Thymus (tissue), 11 donors: ENCODE measurements around the gene EIF4G2. TPM values are rescaled to one million over a fixed set of nuclear protein-coding genes. Genes with fewer than 3 reads are reported as not detected.
A peak's percentile ranks its signal among the peaks of the same experiment; 100 is the strongest.

Experiments
- DNase-seq, 9 donors: peaks; one replicate each; pipeline ENCODE4 v3.0.0-alpha.2; 2013; ENCODE audit warnings: low spot score in 9 of 9, low read depth in 6 of 9, missing footprints in 1 of 9
- H3K27ac ChIP-seq, 2 donors: one replicate each; pipeline ENCODE4 v1.5.1; 2013; ENCODE audit warnings: control low read depth in 1 of 2, low read depth in 1 of 2, low read length in 1 of 2, mild to moderate bottlenecking in 1 of 2, moderate library complexity in 1 of 2
- H3K27me3 ChIP-seq, 2 donors: one replicate each; pipeline ENCODE4 v1.5.1; 2013; ENCODE audit warnings: low read length in 1 of 2; ENCODE audit not compliant: control insufficient read depth in 2 of 2, insufficient read depth in 1 of 2
- H3K36me3 ChIP-seq, 2 donors: one replicate each; pipeline ENCODE4 v1.5.1; 2013; ENCODE audit warnings: low read length in 1 of 2, mild to moderate bottlenecking in 1 of 2, moderate library complexity in 1 of 2; ENCODE audit not compliant: control insufficient read depth in 2 of 2, insufficient read depth in 2 of 2
- H3K4me1 ChIP-seq, 2 donors: one replicate each; pipeline ENCODE4 v1.5.1; 2013; ENCODE audit warnings: low read length in 2 of 2; ENCODE audit not compliant: control insufficient read depth in 2 of 2, insufficient read depth in 2 of 2
- H3K4me3 ChIP-seq, 2 donors: one replicate each; pipeline ENCODE4 v1.5.1; 2013; ENCODE audit warnings: low read length in 2 of 2, control low read depth in 1 of 2, mild to moderate bottlenecking in 1 of 2
- H3K9me3 ChIP-seq, 2 donors: one replicate each; pipeline ENCODE4 v1.5.1; 2013; ENCODE audit warnings: low read length in 1 of 2, mild to moderate bottlenecking in 1 of 2; ENCODE audit not compliant: control insufficient read depth in 2 of 2, insufficient read depth in 1 of 2
- WGBS: extraction: QIAGEN DNeasy Blood & Tissue Kit; methylation state at CpG from one replicate; pipeline ENCODE4 v1.1.7; 2013; 5-methylcytosine and 5-hydroxymethylcytosine counted together
- polyA plus RNA-seq: library from polyadenylated mRNA; stranded (reverse); fragments of 200-250 nt; gene quantifications from one replicate; pipeline ENCODE4 v1.2.3, GENCODE V29; 2013
- total RNA-seq: library from RNA; stranded (reverse); fragments of 120-200 nt; gene quantifications from one replicate; pipeline ENCODE4 v1.2.4, GENCODE V29; 2013
- donor health status: healthy.

EIF4G2 gene
- total and polyA plus RNA-seq, 2 donors = 391 to 531 TPM

GRCh38 chr11:10803676-10804075 lies 5.0 kb downstream of the EIF4G2 start:
- peaks cover 70 to 84% of the 10 kb centered on the region in 2 donors for H3K36me3 ChIP-seq
- no peaks in the 10 kb centered on the region for H3K9me3 ChIP-seq
- H3K4me3 ChIP-seq = no peak overlapping the region
- DNase-seq = no peak
- WGBS = 95% methylated on average over 6 of the region's 6 CpGs
- H3K4me1 ChIP-seq = peaks cover 15 to 17% of the 10 kb centered on the region in 2 donors
- no peaks in the 10 kb centered on the region for H3K27me3 ChIP-seq
- no peak overlapping the region for H3K27ac ChIP-seq

GRCh38 chr11:10800292-10800691 lies 8.4 kb downstream of the EIF4G2 start:
- peaks cover 67 to 92% of the 10 kb centered on the region in 2 donors for H3K36me3 ChIP-seq
- H3K27ac ChIP-seq = no peak overlapping the region
- DNase-seq = no peak
- H3K9me3 ChIP-seq = no peaks in the 10 kb centered on the region
- 70% methylated on average over 2 of the region's 2 CpGs for WGBS
- peaks cover 0 to 3% of the 10 kb centered on the region in 2 donors for H3K4me1 ChIP-seq
- H3K4me3 ChIP-seq = no peak overlapping the region
- no peaks in the 10 kb centered on the region for H3K27me3 ChIP-seq

GRCh38 chr11:10798330-10798928 lies 10.3 kb downstream of the EIF4G2 start:
- Histone ChIP-seq H3K27ac (no peak overlapping the region), H3K9me3 (no peaks in the 10 kb centered on the region), H3K36me3 (peaks cover 53 to 73% of the 10 kb centered on the region in 2 donors), H3K4me1 (no peaks in the 10 kb centered on the region), H3K27me3 (no peaks in the 10 kb centered on the region), H3K4me3 (no peak overlapping the region)
- WGBS = 93% methylated on average over 4 of the region's 4 CpGs
- no peak for DNase-seq

- Histone ChIP-seq H3K9me3 (no peaks in the 10 kb centered on the region), H3K27me3 (peaks cover 0 to 1% of the 10 kb centered on the region in 2 donors), H3K4me1 (no peaks in the 10 kb centered on the region), H3K36me3 (peaks cover 44 to 64% of the 10 kb centered on the region in 2 donors), H3K27ac (no peak overlapping the region), H3K4me3 (no peak overlapping the region)
- DNase-seq = no peak
- 97% methylated on average over 3 of the region's 3 CpGs for WGBS
These were observed 11.2 kb downstream of the EIF4G2 start for GRCh38 chr11:10797531-10797930.

GRCh38 chr11:10797001-10797400 lies 11.7 kb downstream of the EIF4G2 start:
- WGBS = 57% methylated on average over 2 of the region's 2 CpGs
- no peak overlapping the region for H3K4me3 ChIP-seq
- peaks cover 0 to 2% of the 10 kb centered on the region in 2 donors for H3K27me3 ChIP-seq
- no peaks in the 10 kb centered on the region for H3K4me1 ChIP-seq
- H3K27ac ChIP-seq = no peak overlapping the region
- DNase-seq = no peak
- no peaks in the 10 kb centered on the region for H3K9me3 ChIP-seq
- peaks cover 39 to 59% of the 10 kb centered on the region in 2 donors for H3K36me3 ChIP-seq

GRCh38 chr11:10796191-10796590 lies 12.5 kb downstream of the EIF4G2 start:
- Histone ChIP-seq H3K36me3 (peaks cover 31 to 51% of the 10 kb centered on the region in 2 donors), H3K4me1 (no peaks in the 10 kb centered on the region), H3K9me3 (no peaks in the 10 kb centered on the region), H3K27ac (no peak overlapping the region), H3K4me3 (no peak overlapping the region), H3K27me3 (peaks cover 0 to 2% of the 10 kb centered on the region in 2 donors)
- WGBS = 94% methylated on average over 2 of the region's 2 CpGs
- DNase-seq = no peak

- no peaks in the 10 kb centered on the region for H3K4me1 ChIP-seq
- 61% methylated on average over 11 of the region's 11 CpGs for WGBS
These were observed 15.1 kb downstream of the EIF4G2 start for GRCh38 chr11:10793470-10794255.

GRCh38 chr11:10792385-10793068 lies 16.2 kb downstream of the EIF4G2 start:
- peaks cover 0 to 2% of the 10 kb centered on the region in 2 donors for H3K27me3 ChIP-seq
- peak; percentile 42 to 84 (median 65) for DNase-seq
- WGBS = 17% methylated on average over 24 of the region's 24 CpGs
- peaks cover 5 to 16% of the 10 kb centered on the region in 2 donors for H3K36me3 ChIP-seq
- H3K4me1 ChIP-seq = no peaks in the 10 kb centered on the region
- no peak overlapping the region for H3K27ac ChIP-seq
- H3K9me3 ChIP-seq = no peaks in the 10 kb centered on the region
- H3K4me3 ChIP-seq = no peak overlapping the region

More at GRCh38 chr11:10793470-10794255, 15.1 kb downstream of the EIF4G2 start:
- peaks cover 0 to 2% of the 10 kb centered on the region in 2 donors for H3K27me3 ChIP-seq
- DNase-seq = no peak
- no peak overlapping the region for H3K4me3 ChIP-seq
- H3K36me3 ChIP-seq = peaks cover 12 to 27% of the 10 kb centered on the region in 2 donors
- no peaks in the 10 kb centered on the region for H3K9me3 ChIP-seq
- no peak overlapping the region for H3K27ac ChIP-seq

GRCh38 chr11:10786451-10786850 lies 22.3 kb downstream of the EIF4G2 start:
- 83% methylated on average over 5 of the region's 5 CpGs for WGBS
- H3K36me3 ChIP-seq = no peaks in the 10 kb centered on the region
- H3K27me3 ChIP-seq = no peaks in the 10 kb centered on the region
- H3K4me1 ChIP-seq = no peaks in the 10 kb centered on the region
- H3K4me3 ChIP-seq = no peak overlapping the region
- no peak overlapping the region for H3K27ac ChIP-seq
- no peaks in the 10 kb centered on the region for H3K9me3 ChIP-seq
- DNase-seq = no peak
